ENCODE data around the gene LRRC8D.

The LRRC8D gene

GRCh38 chr1:89800022-89800655, 20.7 kb upstream of the LRRC8D start:
- Histone ChIP-seq H3K4me1 (ENCODE audit: insufficient read depth, insufficient read length) (no peaks in the 10 kb centered on the region), H3K4me3 (ENCODE audit: insufficient read length, low read depth) (no peak overlapping the region), H3K9ac (ENCODE audit: insufficient read length, low read depth) (no peak overlapping the region), H3K27me3 (ENCODE audit: insufficient read depth, insufficient read length) (no peaks in the 10 kb centered on the region), H3K9me3 (ENCODE audit: insufficient read depth, low read length) (no peaks in the 10 kb centered on the region), H3K36me3 (ENCODE audit: insufficient read depth, insufficient read length, low read length) (no peaks in the 10 kb centered on the region)
- DNase-seq (ENCODE audit: low read depth, low spot score), result no peak
- TF ChIP-seq SUZ12 (IDR thresholded peaks at IDR 0.05; ENCODE audit: extremely low read depth, insufficient read depth, insufficient read length) (no peak), YY1 (IDR thresholded peaks at IDR 0.05; ENCODE audit: insufficient read depth, insufficient read length) (no peak), ZNF274 (IDR thresholded peaks at IDR 0.05; ENCODE audit: low read depth, low read length) (no peak)

GRCh38 chr1:89800718-89801117, 20.1 kb upstream of the LRRC8D start:
- Histone ChIP-seq H3K9ac (ENCODE audit: insufficient read length, low read depth) (no peak overlapping the region), H3K27me3 (ENCODE audit: insufficient read depth, insufficient read length) (no peaks in the 10 kb centered on the region), H3K36me3 (ENCODE audit: insufficient read depth, insufficient read length, low read length) (no peaks in the 10 kb centered on the region), H3K4me3 (ENCODE audit: insufficient read length, low read depth) (no peak overlapping the region), H3K9me3 (ENCODE audit: insufficient read depth, low read length) (no peaks in the 10 kb centered on the region), H3K4me1 (ENCODE audit: insufficient read depth, insufficient read length) (no peaks in the 10 kb centered on the region)
- no peak for TF ChIP-seq SUZ12 (IDR thresholded peaks at IDR 0.05; ENCODE audit: extremely low read depth, insufficient read depth, insufficient read length)
- TF ChIP-seq YY1 (IDR thresholded peaks at IDR 0.05; ENCODE audit: insufficient read depth, insufficient read length), result no peak
- TF ChIP-seq ZNF274 (IDR thresholded peaks at IDR 0.05; ENCODE audit: low read depth, low read length), result no peak
- DNase-seq (ENCODE audit: low read depth, low spot score), result no peak

- DNase-seq (ENCODE audit: low read depth, low spot score), result no peak
- no peaks in the 10 kb centered on the region for H3K4me1 ChIP-seq (ENCODE audit: insufficient read depth, insufficient read length)
- no peaks in the 10 kb centered on the region for H3K27me3 ChIP-seq (ENCODE audit: insufficient read depth, insufficient read length)
- H3K4me3 ChIP-seq (ENCODE audit: insufficient read length, low read depth), result no peak overlapping the region
- H3K9me3 ChIP-seq (ENCODE audit: insufficient read depth, low read length), result no peaks in the 10 kb centered on the region
- H3K36me3 ChIP-seq (ENCODE audit: insufficient read depth, insufficient read length, low read length), result no peaks in the 10 kb centered on the region
- TF ChIP-seq ZNF274 (IDR thresholded peaks at IDR 0.05; ENCODE audit: low read depth, low read length) (no peak), YY1 (IDR thresholded peaks at IDR 0.05; ENCODE audit: insufficient read depth, insufficient read length) (no peak), SUZ12 (IDR thresholded peaks at IDR 0.05; ENCODE audit: extremely low read depth, insufficient read depth, insufficient read length) (no peak)
- no peak overlapping the region for H3K9ac ChIP-seq (ENCODE audit: insufficient read length, low read depth)
Measured at GRCh38 chr1:89802051-89802450, 18.8 kb upstream of the LRRC8D start.

- no peak for DNase-seq (ENCODE audit: low read depth, low spot score)
- TF ChIP-seq SUZ12 (IDR thresholded peaks at IDR 0.05; ENCODE audit: extremely low read depth, insufficient read depth, insufficient read length) (no peak), ZNF274 (IDR thresholded peaks at IDR 0.05; ENCODE audit: low read depth, low read length) (no peak), YY1 (IDR thresholded peaks at IDR 0.05; ENCODE audit: insufficient read depth, insufficient read length) (no peak)
- no peaks in the 10 kb centered on the region for H3K4me1 ChIP-seq (ENCODE audit: insufficient read depth, insufficient read length)
Measured at GRCh38 chr1:89802841-89803240, 18.0 kb upstream of the LRRC8D start.

GRCh38 chr1:89804642-89805237, 16.1 kb upstream of the LRRC8D start:
- H3K9ac ChIP-seq (ENCODE audit: insufficient read length, low read depth), result no peak overlapping the region
- no peak for TF ChIP-seq YY1 (IDR thresholded peaks at IDR 0.05; ENCODE audit: insufficient read depth, insufficient read length)
- DNase-seq (ENCODE audit: low read depth, low spot score), result peak; percentile 83
- H3K27me3 ChIP-seq (ENCODE audit: insufficient read depth, insufficient read length), result no peaks in the 10 kb centered on the region
- H3K4me1 ChIP-seq (ENCODE audit: insufficient read depth, insufficient read length), result peaks cover 4% of the 10 kb centered on the region
- H3K9me3 ChIP-seq (ENCODE audit: insufficient read depth, low read length), result no peaks in the 10 kb centered on the region
- H3K4me3 ChIP-seq (ENCODE audit: insufficient read length, low read depth), result no peak overlapping the region
- H3K36me3 ChIP-seq (ENCODE audit: insufficient read depth, insufficient read length, low read length), result no peaks in the 10 kb centered on the region

More at GRCh38 chr1:89802841-89803240, 18.0 kb upstream of the LRRC8D start:
- Histone ChIP-seq H3K9me3 (ENCODE audit: insufficient read depth, low read length) (no peaks in the 10 kb centered on the region), H3K9ac (ENCODE audit: insufficient read length, low read depth) (no peak overlapping the region), H3K27me3 (ENCODE audit: insufficient read depth, insufficient read length) (no peaks in the 10 kb centered on the region), H3K4me3 (ENCODE audit: insufficient read length, low read depth) (no peak overlapping the region), H3K36me3 (ENCODE audit: insufficient read depth, insufficient read length, low read length) (no peaks in the 10 kb centered on the region)

- Histone ChIP-seq H3K4me1 (ENCODE audit: insufficient read depth, insufficient read length) (peaks cover 4% of the 10 kb centered on the region), H3K9ac (ENCODE audit: insufficient read length, low read depth) (no peak overlapping the region), H3K4me3 (ENCODE audit: insufficient read length, low read depth) (no peak overlapping the region), H3K36me3 (ENCODE audit: insufficient read depth, insufficient read length, low read length) (no peaks in the 10 kb centered on the region), H3K9me3 (ENCODE audit: insufficient read depth, low read length) (no peaks in the 10 kb centered on the region), H3K27me3 (ENCODE audit: insufficient read depth, insufficient read length) (no peaks in the 10 kb centered on the region)
- no peak for DNase-seq (ENCODE audit: low read depth, low spot score)
- TF ChIP-seq SUZ12 (IDR thresholded peaks at IDR 0.05; ENCODE audit: extremely low read depth, insufficient read depth, insufficient read length) (no peak), YY1 (IDR thresholded peaks at IDR 0.05; ENCODE audit: insufficient read depth, insufficient read length) (no peak), ZNF274 (IDR thresholded peaks at IDR 0.05; ENCODE audit: low read depth, low read length) (no peak)
Measured at GRCh38 chr1:89806616-89807015, 14.2 kb upstream of the LRRC8D start.

GRCh38 chr1:89807503-89807902, 13.3 kb upstream of the LRRC8D start:
- H3K4me3 ChIP-seq (ENCODE audit: insufficient read length, low read depth), result no peak overlapping the region
- H3K4me1 ChIP-seq (ENCODE audit: insufficient read depth, insufficient read length), result peaks cover 7% of the 10 kb centered on the region
- no peak for DNase-seq (ENCODE audit: low read depth, low spot score)
- H3K9me3 ChIP-seq (ENCODE audit: insufficient read depth, low read length), result no peaks in the 10 kb centered on the region
- no peak for TF ChIP-seq SUZ12 (IDR thresholded peaks at IDR 0.05; ENCODE audit: extremely low read depth, insufficient read depth, insufficient read length)
- TF ChIP-seq ZNF274 (IDR thresholded peaks at IDR 0.05; ENCODE audit: low read depth, low read length), result no peak
- TF ChIP-seq YY1 (IDR thresholded peaks at IDR 0.05; ENCODE audit: insufficient read depth, insufficient read length), result no peak
- H3K36me3 ChIP-seq (ENCODE audit: insufficient read depth, insufficient read length, low read length), result no peaks in the 10 kb centered on the region
- no peaks in the 10 kb centered on the region for H3K27me3 ChIP-seq (ENCODE audit: insufficient read depth, insufficient read length)
- H3K9ac ChIP-seq (ENCODE audit: insufficient read length, low read depth), result no peak overlapping the region
